GM23338 (cell line): ENCODE results near the gene CTRB1. TPM values are rescaled to one million over a fixed set of nuclear protein-coding genes. Genes with fewer than 3 reads are reported as not detected.

Experiments used
- ATAC-seq: fragments of 200-7000 bp; cut with Tn5 transposase; 3 replicates; pipeline ENCODE4 v1.9.1; 2020
- DNase-seq: peaks from one replicate; pipeline ENCODE4 v3.0.0-alpha.2; 2015; ENCODE audit warnings: low spot score
- H2AFZ ChIP-seq: fragments of 200-600 bp; sonication (generic); 2 replicates; pipeline ENCODE4 v1.8.0; 2016; ENCODE audit warnings: antibody characterized with exemption, mild to moderate bottlenecking, moderate library complexity
- H3F3A ChIP-seq: fragments of 200-600 bp; sonication (generic); replicated peaks from 2 replicates; pipeline ENCODE4 v1.8.0; 2017; ENCODE audit warnings: antibody characterized with exemption, mixed run types, low read depth
- H3K27ac ChIP-seq: fragments of 200-600 bp; sonication (generic); 2 replicates; pipeline ENCODE4 v1.6.1; 2016; ENCODE audit warnings: low read depth
- H3K27me3 ChIP-seq: fragments of 200-600 bp; sonication (generic); 2 replicates; pipeline ENCODE4 v1.8.0; 2016; ENCODE audit warnings: mild to moderate bottlenecking, mixed run types, moderate library complexity; ENCODE audit not compliant: insufficient read depth
- H3K36me3 ChIP-seq: fragments of 200-600 bp; sonication (generic); 2 replicates; pipeline ENCODE4 v1.8.0; 2016; ENCODE audit warnings: mild to moderate bottlenecking; ENCODE audit not compliant: insufficient read depth
- H3K4me1 ChIP-seq: fragments of 200-600 bp; sonication (generic); 2 replicates; pipeline ENCODE4 v1.8.0; 2016; ENCODE audit warnings: mild to moderate bottlenecking, moderate library complexity; ENCODE audit not compliant: insufficient read depth
- H3K4me2 ChIP-seq: fragments of 200-600 bp; sonication (generic); 2 replicates; pipeline ENCODE4 v1.7.1; 2017; ENCODE audit warnings: mixed run types
- H3K4me3 ChIP-seq: fragments of 200-600 bp; sonication (generic); 2 replicates; pipeline ENCODE4 v1.6.1; 2016; ENCODE audit warnings: mixed run types
- H3K79me2 ChIP-seq: fragments of 200-600 bp; sonication (generic); replicated peaks from 2 replicates; pipeline ENCODE4 v1.8.0; 2017; ENCODE audit warnings: mild to moderate bottlenecking; ENCODE audit not compliant: insufficient read depth
- H3K9me2 ChIP-seq: fragments of 200-600 bp; sonication (generic); 2 replicates; pipeline ENCODE4 v1.8.0; 2017; ENCODE audit not compliant: insufficient read depth
- H4K20me1 ChIP-seq: fragments of 200-600 bp; sonication (generic); replicated peaks from 2 replicates; pipeline ENCODE4 v1.8.0; 2017; ENCODE audit warnings: mild to moderate bottlenecking; ENCODE audit not compliant: insufficient read depth
- H3K27ac Mint-ChIP-seq: 2 replicates; pipeline ENCODE4 v1.8.0; 2020; ENCODE audit warnings: inconsistent platforms, mild to moderate bottlenecking, moderate library complexity, mixed read lengths
- H3K27me3 Mint-ChIP-seq: 3 replicates; pipeline ENCODE4 v1.8.0; 2022; ENCODE audit warnings: low read depth, mild to moderate bottlenecking, moderate library complexity, mixed read lengths, inconsistent platforms; ENCODE audit not compliant: insufficient read depth, poor library complexity
- H3K36me3 Mint-ChIP-seq: 3 replicates; pipeline ENCODE4 v1.8.0; 2021; ENCODE audit warnings: low read depth, mild to moderate bottlenecking, inconsistent platforms, moderate library complexity, mixed read lengths
- H3K4me1 Mint-ChIP-seq: 3 replicates; pipeline ENCODE4 v1.8.0; 2020; ENCODE audit warnings: mild to moderate bottlenecking, inconsistent platforms, mixed read lengths
- H3K4me3 Mint-ChIP-seq: 3 replicates; pipeline ENCODE4 v1.8.0; 2021; ENCODE audit warnings: moderate library complexity, mild to moderate bottlenecking, inconsistent platforms, mixed read lengths
- H3K9me3 Mint-ChIP-seq: 3 replicates; pipeline ENCODE4 v1.8.0; 2020; ENCODE audit warnings: moderate library complexity, mild to moderate bottlenecking, inconsistent platforms, mixed read lengths
- ETS1 ChIP-seq: IDR thresholded peaks from 2 replicates; pipeline ENCODE4 v1.6.1; 2016; ENCODE audit warnings: antibody characterized with exemption
- EZH2 ChIP-seq: fragments of 200-600 bp; sonication (generic); IDR thresholded peaks from one replicate; pipeline ENCODE4 v1.8.0; 2017; ENCODE audit warnings: antibody characterized with exemption, mild to moderate bottlenecking, low read depth; ENCODE audit not compliant: unreplicated experiment
- EZH2phosphoT487 ChIP-seq: fragments of 200-600 bp; sonication (generic); IDR thresholded peaks from one replicate; pipeline ENCODE4 v1.8.1; 2018; ENCODE audit warnings: antibody characterized with exemption; ENCODE audit not compliant: unreplicated experiment
- JUNB ChIP-seq: IDR thresholded peaks from one replicate; pipeline ENCODE4 v1.6.1; 2016; ENCODE audit warnings: antibody characterized with exemption; ENCODE audit not compliant: unreplicated experiment
- POLR2AphosphoS5 ChIP-seq: IDR thresholded peaks from 2 replicates; pipeline ENCODE4 v1.6.1; 2016; ENCODE audit warnings: antibody characterized with exemption, low read depth
- REST ChIP-seq: IDR thresholded peaks from one replicate; pipeline ENCODE4 v1.6.1; 2018; ENCODE audit warnings: antibody characterized with exemption; ENCODE audit not compliant: unreplicated experiment
- ZNF331 ChIP-seq: fragments of 250-450 bp; sonication (Bioruptor Pico); IDR thresholded peaks from 2 replicates; pipeline ENCODE4 v1.5.0; 2020; ENCODE audit warnings: low read depth, mild to moderate bottlenecking, moderate library complexity
- ZNF462 ChIP-seq: fragments of 250-450 bp; sonication (Bioruptor Pico); IDR thresholded peaks from 2 replicates; pipeline ENCODE4 v1.5.0; 2020; ENCODE audit warnings: mild to moderate bottlenecking, moderate library complexity
- polyA plus RNA-seq: library from polyadenylated mRNA; unstranded; fragments of >200 nt; fragmentation: Nextera tagmentation; extraction: Ambion mirVana; gene quantifications from 2 replicates; pipeline ENCODE4 v1.2.1, GENCODE V29; 2016
- total RNA-seq: library from RNA; depleted of rRNA; stranded (reverse); fragments of >200 nt; shearing (Covaris generic); gene quantifications from 2 replicates; pipeline ENCODE4 v1.2.3, GENCODE V29; 2014

The CTRB1 gene
- total and polyA plus RNA-seq, 2 experiments from 2014 or later = not detected

- no peak overlapping the region for H3K27ac ChIP-seq
- ATAC-seq (no peak), DNase-seq (no peak)
- H3K9me2 ChIP-seq = no peaks in the 10 kb centered on the region
- no peaks in the 10 kb centered on the region for H3K36me3 ChIP-seq
- no peaks in the 10 kb centered on the region for H3K27me3 ChIP-seq
- H3K4me1 Mint-ChIP-seq = 0 out of 3 replicates have a peak, but pooled peaks cover 3% of the 10 kb centered on the region
- H3K36me3 Mint-ChIP-seq = no peaks in the 10 kb centered on the region
- H3K79me2 ChIP-seq = no peaks in the 10 kb centered on the region
- no peak overlapping the region for H3K4me3 ChIP-seq
- H4K20me1 ChIP-seq = no peaks in the 10 kb centered on the region
- peaks cover 4% of the 10 kb centered on the region for H3K27me3 Mint-ChIP-seq
- no peak overlapping the region for H3K4me2 ChIP-seq
- TF ChIP-seq JUNB (no peak), REST (no peak), EZH2phosphoT487 (no peak), ZNF462 (CRISPR knock-in tag) (no peak), ETS1 (no peak), POLR2AphosphoS5 (no peak), ZNF331 (CRISPR knock-in tag) (no peak), EZH2 (no peak)
- H3K4me3 Mint-ChIP-seq = no peak overlapping the region
- H3K4me1 ChIP-seq = no peaks in the 10 kb centered on the region
- no peak overlapping the region for H2AFZ ChIP-seq
- H3K27ac Mint-ChIP-seq = no peak overlapping the region
- H3K9me3 Mint-ChIP-seq = no peaks in the 10 kb centered on the region; the same call in 2 of the 3 replicates
- no peaks in the 10 kb centered on the region for H3F3A ChIP-seq
Measured at GRCh38 chr16:75216127-75216526, 2.7 kb upstream of the CTRB1 start.
